PFSK-1 (cell line): ENCODE data around the gene TTPAL.

Experiments
- FOXP2 ChIP-seq: optimal IDR thresholded peaks from 2 replicates; pipeline ENCODE3; 2011; ENCODE audit warnings: borderline replicate concordance, control low read depth, inconsistent platforms; ENCODE audit not compliant: insufficient read depth; ENCODE audit errors: extremely low read length, extremely low read depth
- POLR2AphosphoS5 ChIP-seq: IDR thresholded peaks from 2 replicates; pipeline ENCODE4 v1.6.1; 2012; ENCODE audit warnings: low read depth, mild to moderate bottlenecking, control low read depth, low read length, moderate library complexity
- REST ChIP-seq, 2 experiments: IDR thresholded peaks; 2 replicates each; pipeline versions ENCODE4 v1.6.1 to v1.8.0; 2011 to 2012; ENCODE audit warnings: low read depth in 2 of 2, low read length in 2 of 2, control low read depth in 1 of 2, inconsistent platforms in 1 of 2, mild to moderate bottlenecking in 1 of 2, moderate library complexity in 1 of 2; ENCODE audit not compliant: insufficient read depth in 1 of 2
- TAF1 ChIP-seq: IDR thresholded peaks from 2 replicates; pipeline ENCODE4 v1.6.1; 2012; ENCODE audit warnings: low read length, control low read depth, borderline replicate concordance; ENCODE audit not compliant: insufficient read depth

GRCh38 chr20:44477151-44477550 lies 1.5 kb downstream of the TTPAL start:
- TF ChIP-seq TAF1 (no peak), FOXP2 (no peak), REST (IDR thresholded peaks at IDR 0.05; ENCODE audit: insufficient read depth in 1 of 2, low read depth in 2 of 2, low read length in 2 of 2) (no peak), POLR2AphosphoS5 (no peak)
